CD1c-positive myeloid dendritic cell (primary cell): ENCODE results near the gene MADCAM1.
"Not testable (repeated sequence)": the region's sequence is repeated elsewhere in the genome, so short reads cannot be mapped to it uniquely, and the experiment has no call there.

ENCODE experiments used
- DNase-seq: peaks from one replicate; pipeline ENCODE4 v3.0.0-alpha.2; 2016; ENCODE audit errors: extremely low spot score

Gene MADCAM1

GRCh38 chr19:465056-465816 lies 31.1 kb upstream of the MADCAM1 start:
- no peak for DNase-seq

DNA sequence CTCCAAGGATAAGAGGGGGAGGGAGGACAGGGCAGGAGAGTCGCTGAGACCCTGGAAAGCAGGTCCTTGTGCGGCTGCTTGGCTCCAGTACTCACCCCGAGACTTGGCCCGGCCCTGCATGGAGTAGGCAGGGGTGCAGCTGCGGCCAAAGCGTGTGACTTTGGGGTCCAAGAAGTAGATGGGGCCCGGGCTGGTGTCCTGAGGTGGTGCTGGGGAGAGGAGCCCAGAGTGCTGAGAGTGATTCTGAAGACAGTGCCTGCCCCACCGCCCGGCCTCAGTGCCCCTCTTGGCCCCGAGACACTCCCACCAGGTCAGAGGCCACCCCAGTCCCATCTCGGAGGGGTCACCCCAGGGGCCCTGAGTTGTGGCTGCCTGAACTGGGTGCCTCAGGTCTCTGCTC lies 28.7 kb upstream of the MADCAM1 start:
- DNase-seq: no peak

DNA sequence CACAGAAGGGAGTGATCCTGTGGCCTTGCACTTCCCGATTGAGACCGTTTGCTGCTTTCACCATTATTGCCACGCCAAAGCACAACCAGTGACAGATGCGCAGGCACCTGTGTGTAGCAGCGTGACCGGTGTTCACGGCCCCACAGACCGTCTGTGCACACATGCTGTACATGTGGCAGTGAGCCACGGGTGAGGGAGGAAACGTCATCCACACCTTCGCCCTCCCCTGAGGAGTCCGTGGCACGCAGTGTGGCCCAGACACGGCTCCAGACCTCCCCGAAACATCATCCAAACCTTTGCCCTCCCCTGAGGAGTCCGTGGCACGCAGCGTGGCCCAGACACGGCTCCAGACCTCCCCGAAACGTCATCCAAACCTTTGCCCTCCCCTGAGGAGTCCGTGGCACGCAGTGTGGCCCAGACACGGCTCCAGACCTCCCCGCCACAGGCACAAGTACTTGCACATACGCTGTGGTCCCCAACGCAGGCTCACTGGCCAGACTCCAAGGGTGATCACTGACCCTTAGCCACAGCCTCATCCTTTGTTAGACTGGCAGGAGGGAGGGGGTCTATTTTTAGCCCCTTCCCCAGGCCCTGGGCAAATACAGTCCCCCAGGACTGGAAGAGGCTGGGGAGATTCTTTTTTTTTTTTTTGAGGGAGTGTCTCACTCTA lies 27.6 kb upstream of the MADCAM1 start:
- no peak for DNase-seq

GRCh38 chr19:469833-470232 lies 26.5 kb upstream of the MADCAM1 start:
- no peak for DNase-seq

DNA sequence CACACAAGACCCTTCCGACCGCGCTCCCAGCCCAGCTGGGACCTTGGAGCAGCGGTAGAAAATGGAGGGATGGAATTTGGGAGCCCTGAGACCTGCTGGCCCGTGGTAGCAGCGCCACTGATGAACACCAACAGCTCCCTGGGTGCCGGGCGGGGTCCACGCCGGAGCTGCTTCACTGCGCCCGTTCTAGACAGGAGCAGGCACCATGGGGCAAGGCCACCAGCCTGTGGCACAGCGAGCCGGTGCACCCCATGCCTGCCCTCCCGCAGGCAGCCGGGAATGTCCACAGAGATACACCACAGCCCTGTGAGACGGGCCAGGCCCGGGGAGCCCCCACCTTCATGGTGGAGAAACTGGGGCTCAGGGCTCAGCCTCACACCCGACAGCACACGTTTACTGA lies 25.6 kb upstream of the MADCAM1 start:
- DNase-seq: no peak

DNA sequence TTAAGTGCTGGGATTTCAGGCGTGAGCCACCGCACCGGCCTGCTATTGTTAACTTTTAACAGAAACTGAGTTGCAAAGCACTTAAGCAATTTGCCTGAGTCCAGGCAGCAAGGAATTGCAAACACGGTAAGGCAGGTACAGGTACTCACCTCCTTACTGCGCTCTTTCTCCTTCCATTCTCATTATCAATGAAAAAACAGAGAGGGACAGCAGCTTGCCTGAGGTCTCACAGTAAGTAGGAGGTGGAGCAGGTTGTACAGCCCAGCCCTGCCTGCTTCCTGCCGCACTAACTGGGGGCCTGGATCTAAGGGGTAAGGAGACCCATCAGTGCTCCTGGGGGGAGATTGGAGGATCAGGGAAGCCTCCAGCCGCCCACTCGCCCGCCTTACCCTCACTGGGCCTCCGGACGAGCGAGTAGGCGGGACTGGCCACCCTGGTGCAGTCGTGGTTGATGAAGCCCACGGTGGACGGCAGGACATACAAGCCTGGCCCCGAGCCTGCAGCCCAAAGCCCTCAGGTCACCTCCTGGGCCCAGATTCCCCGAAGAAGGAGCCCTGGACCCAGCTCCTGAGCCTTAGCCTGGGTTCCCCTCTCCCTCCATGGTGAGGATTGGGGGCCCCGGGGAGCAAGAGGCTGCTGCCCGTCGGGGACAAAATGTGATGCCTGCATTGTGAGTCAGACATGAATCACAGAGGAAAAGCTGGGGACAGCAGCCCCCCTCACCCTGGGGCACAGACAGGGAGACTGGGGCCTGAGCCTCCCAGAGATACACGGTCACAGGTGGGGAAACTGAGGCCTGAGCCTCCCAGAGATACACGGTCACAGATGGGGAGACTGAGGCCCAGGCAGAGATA lies 24.1 kb upstream of the MADCAM1 start:
- DNase-seq: no peak

DNA sequence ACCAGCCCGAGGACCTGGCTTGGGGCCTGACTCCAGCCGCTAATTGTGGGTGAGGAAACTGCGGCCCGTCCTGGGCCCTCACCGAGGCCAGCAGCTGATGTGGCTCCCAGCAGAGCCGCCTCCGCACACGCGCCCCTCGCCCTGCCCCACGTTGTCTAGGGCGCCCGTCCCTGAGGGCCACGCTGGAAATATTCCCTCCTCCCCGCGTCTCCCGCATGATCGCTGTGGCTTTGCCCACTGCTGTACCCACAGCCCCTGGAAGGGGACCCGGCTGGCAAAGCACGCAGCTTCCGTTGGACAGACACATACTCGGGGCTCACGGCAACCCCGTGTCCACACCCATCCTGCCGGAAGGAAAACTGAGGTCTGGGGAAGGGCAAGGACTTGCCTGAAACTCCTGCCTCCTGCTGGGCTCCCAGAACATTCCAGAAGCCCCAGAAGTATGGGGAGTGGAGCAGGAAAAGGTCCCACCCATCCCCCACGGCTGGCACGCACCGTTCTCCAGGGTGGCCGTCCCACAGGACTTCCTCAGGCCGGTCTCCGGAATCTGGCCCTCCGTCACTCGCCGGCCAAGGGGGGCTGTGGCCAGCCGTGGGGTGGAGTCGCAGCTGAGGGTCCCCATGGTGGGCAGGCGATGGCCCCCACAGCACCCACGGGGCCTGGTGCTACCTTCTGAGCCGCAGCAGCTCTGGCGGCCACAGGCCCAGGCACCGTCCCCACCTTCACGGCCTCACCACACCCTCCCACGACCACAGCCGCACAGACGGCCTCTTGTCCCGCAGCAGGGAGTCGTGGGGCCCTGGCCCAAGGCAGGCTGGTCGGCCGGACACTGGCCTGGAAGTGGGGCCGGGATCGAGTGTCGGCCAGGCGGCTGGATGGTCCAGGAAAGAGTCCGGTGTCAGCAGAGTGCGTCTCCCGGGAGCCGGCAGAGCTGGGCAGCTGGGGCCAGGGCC lies 21.9 kb upstream of the MADCAM1 start:
- DNase-seq: no peak

GRCh38 chr19:475360-475759 lies 20.9 kb upstream of the MADCAM1 start:
- no peak for DNase-seq

GRCh38 chr19:478236-478903 lies 17.9 kb upstream of the MADCAM1 start:
- no peak for DNase-seq

- DNase-seq: no peak
These were observed 17.3 kb upstream of the MADCAM1 start for GRCh38 chr19:478976-479375.

DNA sequence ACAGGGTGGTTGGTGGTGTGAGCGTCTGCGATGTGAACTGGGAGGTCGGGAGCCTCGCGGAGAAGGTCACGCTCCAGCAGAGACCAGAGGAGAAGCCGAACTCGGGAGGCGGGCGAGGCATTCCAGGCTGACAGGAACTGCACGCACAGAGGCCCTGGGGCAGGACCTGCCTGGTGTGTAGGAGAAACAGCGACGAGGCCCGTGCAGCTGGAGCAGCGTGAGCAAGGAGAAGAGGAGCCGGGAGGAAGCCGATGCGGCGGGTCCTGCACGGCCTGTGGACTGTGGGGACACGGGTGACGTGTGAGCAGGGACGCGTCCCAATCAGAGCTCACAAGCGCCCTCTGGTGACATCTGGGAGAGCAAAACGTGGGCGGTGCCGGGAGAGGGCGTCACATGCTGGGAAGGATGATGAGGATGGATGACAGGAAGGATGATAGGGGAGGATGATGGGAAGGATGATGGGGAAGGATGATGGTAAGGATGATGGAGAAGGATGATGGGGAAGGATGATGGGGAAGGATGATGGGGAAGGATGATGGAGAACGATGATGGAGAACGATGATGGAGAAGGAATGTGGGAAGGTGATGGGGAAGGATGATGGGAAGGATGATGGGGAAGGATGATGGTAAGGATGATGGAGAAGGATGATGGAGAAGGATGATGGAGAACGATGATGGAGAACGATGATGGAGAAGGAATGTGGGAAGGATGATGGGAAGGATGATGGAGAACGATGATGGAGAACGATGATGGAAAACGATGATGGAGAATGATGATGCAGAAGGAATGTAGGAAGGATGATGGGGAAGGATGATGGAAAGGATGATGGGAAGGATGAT lies 16.1 kb upstream of the MADCAM1 start:
- peak; percentile 70 for DNase-seq

DNA sequence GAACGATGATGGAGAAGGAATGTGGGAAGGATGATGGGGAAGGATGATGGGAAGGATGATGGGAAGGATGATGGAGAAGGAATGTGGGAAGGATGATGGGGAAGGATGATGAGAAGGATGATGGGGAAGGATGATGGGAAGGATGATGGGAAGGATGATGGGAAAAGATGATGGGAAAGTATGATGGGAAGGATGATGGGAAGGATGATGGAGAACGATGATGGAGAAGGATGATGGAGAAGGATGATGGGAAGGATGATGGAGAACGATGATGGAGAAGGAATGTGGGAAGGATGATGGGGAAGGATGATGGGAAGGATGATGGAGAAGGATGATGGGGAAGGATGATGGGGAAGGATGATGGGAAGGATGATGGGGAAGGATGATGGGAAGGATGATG lies 15.2 kb upstream of the MADCAM1 start:
- DNase-seq: not testable (repeated sequence)

DNA sequence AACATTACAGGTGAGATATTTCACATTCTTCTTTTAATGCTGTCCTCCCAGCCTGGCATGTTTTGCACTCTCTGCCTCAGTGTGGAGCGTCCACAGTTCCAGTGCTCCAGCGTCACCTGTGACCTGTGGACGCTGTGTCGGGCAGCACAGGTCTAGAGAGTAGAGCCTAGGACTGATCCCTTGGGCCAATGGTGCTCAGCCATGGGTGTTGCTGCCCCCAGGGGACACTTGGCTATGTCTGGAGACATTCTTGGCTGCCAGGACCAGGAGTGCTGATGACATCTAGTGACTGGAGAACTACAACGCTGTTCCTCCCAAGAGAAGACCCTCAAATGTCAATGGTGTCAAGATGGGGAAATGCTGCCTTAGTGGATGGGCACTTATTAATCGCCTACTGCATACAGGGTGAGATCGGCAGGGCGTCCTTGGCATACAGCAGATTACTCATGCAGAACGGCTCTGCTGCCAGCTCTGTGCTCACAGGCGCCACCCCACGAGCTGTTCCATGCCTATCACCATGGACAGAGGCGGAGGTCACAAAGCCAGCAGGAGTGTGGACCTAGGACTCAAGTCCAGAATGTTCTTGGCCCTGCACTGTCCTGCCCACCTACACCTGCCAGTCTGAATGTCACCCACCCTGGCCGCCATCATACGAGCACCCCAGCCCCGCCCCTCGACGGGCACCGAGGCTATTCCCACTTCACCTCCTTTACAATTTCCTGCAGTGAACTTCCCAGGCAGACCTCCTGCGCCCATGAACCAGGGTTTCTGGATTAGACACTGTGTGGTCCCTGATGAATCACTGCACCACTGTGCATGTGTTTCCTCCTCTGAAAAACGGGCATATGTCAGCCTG lies 13.9 kb upstream of the MADCAM1 start:
- no peak for DNase-seq

- no peak for DNase-seq
These were observed 12.8 kb upstream of the MADCAM1 start for GRCh38 chr19:483332-484072.

- DNase-seq: no peak
These were observed 11.8 kb upstream of the MADCAM1 start for GRCh38 chr19:484494-484893.

DNA sequence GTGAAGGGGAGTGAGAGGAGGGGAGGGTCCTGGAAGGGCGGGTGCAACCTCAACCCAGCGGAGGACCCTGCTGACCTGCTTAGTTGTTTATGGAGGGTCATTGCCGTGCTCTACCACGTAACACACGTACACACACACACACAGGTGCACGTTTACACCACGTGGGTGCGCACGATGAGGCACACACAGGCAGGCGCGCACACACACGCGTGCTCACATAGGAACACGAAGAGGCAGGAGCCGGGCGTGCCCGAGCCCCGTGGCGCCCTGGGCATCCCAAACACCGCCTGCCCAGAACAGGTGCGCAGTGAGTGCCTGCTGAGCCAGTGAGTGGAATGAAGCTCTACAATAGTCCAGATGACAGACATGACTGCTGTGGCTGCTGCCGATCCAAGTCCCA lies 11.2 kb upstream of the MADCAM1 start:
- no peak for DNase-seq

GRCh38 chr19:485583-486236 lies 10.6 kb upstream of the MADCAM1 start:
- no peak for DNase-seq
